ENCODE data around the gene AVL9.

AVL9 gene

GRCh38 chr7:32533276-32534029, 38.2 kb downstream of the AVL9 start:
- DNase-seq (ENCODE audit: low read depth, low spot score): no peak

GRCh38 chr7:32535162-32535702, 39.9 kb downstream of the AVL9 start:
- DNase-seq (ENCODE audit: low read depth, low spot score): no peak

- DNase-seq (ENCODE audit: low read depth, low spot score): no peak
These were observed 40.7 kb downstream of the AVL9 start for GRCh38 chr7:32536016-32536415.

- peak; percentile 86 for DNase-seq (ENCODE audit: low read depth, low spot score)
These were observed 41.3 kb downstream of the AVL9 start for GRCh38 chr7:32536585-32536984.

GRCh38 chr7:32537760-32538159, 42.5 kb downstream of the AVL9 start:
- peak; percentile 20 for DNase-seq (ENCODE audit: low read depth, low spot score)

- DNase-seq (ENCODE audit: low read depth, low spot score): no peak
These were observed 44.1 kb downstream of the AVL9 start for GRCh38 chr7:32539366-32539765.

- no peak for DNase-seq (ENCODE audit: low read depth, low spot score)
These were observed 44.7 kb downstream of the AVL9 start for GRCh38 chr7:32539919-32540531.

- DNase-seq (ENCODE audit: low read depth, low spot score): no peak
These were observed 47.3 kb downstream of the AVL9 start for GRCh38 chr7:32542595-32542994.

- DNase-seq (ENCODE audit: low read depth, low spot score): no peak
These were observed 64.2 kb downstream of the AVL9 start for GRCh38 chr7:32559480-32559879.

GRCh38 chr7:32560075-32560474, 64.8 kb downstream of the AVL9 start:
- DNase-seq (ENCODE audit: low read depth, low spot score): no peak

- DNase-seq (ENCODE audit: low read depth, low spot score): no peak
These were observed 66.3 kb downstream of the AVL9 start for GRCh38 chr7:32561613-32562012.

GRCh38 chr7:32564542-32564941, 69.3 kb downstream of the AVL9 start:
- no peak for DNase-seq (ENCODE audit: low read depth, low spot score)

- no peak for DNase-seq (ENCODE audit: low read depth, low spot score)
These were observed 74.3 kb downstream of the AVL9 start for GRCh38 chr7:32569388-32570289.

- no peak for DNase-seq (ENCODE audit: low read depth, low spot score)
These were observed 77.9 kb downstream of the AVL9 start for GRCh38 chr7:32573110-32573687.

GRCh38 chr7:32574626-32575025, 79.3 kb downstream of the AVL9 start:
- no peak for DNase-seq (ENCODE audit: low read depth, low spot score)

GRCh38 chr7:32577421-32577820, 82.1 kb downstream of the AVL9 start:
- DNase-seq (ENCODE audit: low read depth, low spot score): no peak

GRCh38 chr7:32579776-32580175, 84.5 kb downstream of the AVL9 start:
- no peak for DNase-seq (ENCODE audit: low read depth, low spot score)

- no peak for DNase-seq (ENCODE audit: low read depth, low spot score)
These were observed 85.4 kb downstream of the AVL9 start for GRCh38 chr7:32580646-32581045.

- DNase-seq (ENCODE audit: low read depth, low spot score): no peak
These were observed 86.7 kb downstream of the AVL9 start for GRCh38 chr7:32582036-32582435.

GRCh38 chr7:32583791-32584190, 88.5 kb downstream of the AVL9 start:
- peak; percentile 64 for DNase-seq (ENCODE audit: low read depth, low spot score)

- DNase-seq (ENCODE audit: low read depth, low spot score): peak; percentile 78
These were observed 91.3 kb downstream of the AVL9 start for GRCh38 chr7:32586291-32587221.
